Glutamatergic neuron (in vitro differentiated cells): ENCODE data around the gene TAPBP. TPM values are rescaled to one million over a fixed set of nuclear protein-coding genes. Genes with fewer than 3 reads are reported as not detected.
A peak's percentile ranks its signal among the peaks of the same experiment; 100 is the strongest.

ENCODE experiments used
- DNase-seq: peaks from one replicate; pipeline ENCODE4 v3.0.0; 2022
- H3K27ac Mint-ChIP-seq: one replicate; pipeline ENCODE4 v1.8.0; 2020; ENCODE audit warnings: mild to moderate bottlenecking, mixed read lengths, inconsistent platforms; ENCODE audit not compliant: unreplicated experiment
- H3K27me3 Mint-ChIP-seq: one replicate; pipeline ENCODE4 v1.8.0; 2020; ENCODE audit warnings: mild to moderate bottlenecking, moderate library complexity, mixed read lengths, inconsistent platforms; ENCODE audit not compliant: unreplicated experiment
- H3K36me3 Mint-ChIP-seq: one replicate; pipeline ENCODE4 v1.8.0; 2020; ENCODE audit warnings: mild to moderate bottlenecking, mixed read lengths, inconsistent platforms; ENCODE audit not compliant: unreplicated experiment
- H3K4me1 Mint-ChIP-seq: one replicate; pipeline ENCODE4 v1.8.0; 2020; ENCODE audit warnings: mild to moderate bottlenecking, low read depth, mixed read lengths, inconsistent platforms; ENCODE audit not compliant: unreplicated experiment
- H3K4me3 Mint-ChIP-seq: one replicate; pipeline ENCODE4 v1.8.0; 2020; ENCODE audit warnings: mild to moderate bottlenecking, mixed read lengths, inconsistent platforms; ENCODE audit not compliant: unreplicated experiment
- H3K9me3 Mint-ChIP-seq: one replicate; pipeline ENCODE4 v1.8.0; 2020; ENCODE audit warnings: mild to moderate bottlenecking, moderate library complexity, mixed read lengths, inconsistent platforms; ENCODE audit not compliant: unreplicated experiment
- total RNA-seq: library from RNA; stranded (reverse); fragmentation: NEBNext Ultra II Directional; extraction: Animal tissue kit (Norgen Biotek cat#: 25700); gene quantifications from one replicate; pipeline ENCODE4 v1.2.1, GENCODE V29; 2021; ENCODE audit not compliant: unreplicated experiment
- TF ChIP-seq, protein P1 (sequence below): fragments of 200-600 bp; sonication (generic); IDR thresholded peaks from one replicate; pipeline ENCODE4 v1.5.0; 2021; ENCODE audit not compliant: partially characterized antibody, unreplicated experiment

TAPBP gene
- total RNA-seq, 1 donor from 2014 or later, result 4.7 TPM

- Mint-ChIP-seq H3K4me3 (peak overlapping the region; percentile 91), H3K36me3 (no peaks in the 10 kb centered on the region), H3K4me1 (peaks cover 15% of the 10 kb centered on the region), H3K27ac (peak overlapping the region; percentile 6), H3K9me3 (no peaks in the 10 kb centered on the region), H3K27me3 (peaks cover 8% of the 10 kb centered on the region)
- no peak for DNase-seq
- TF ChIP-seq, protein P1, sequence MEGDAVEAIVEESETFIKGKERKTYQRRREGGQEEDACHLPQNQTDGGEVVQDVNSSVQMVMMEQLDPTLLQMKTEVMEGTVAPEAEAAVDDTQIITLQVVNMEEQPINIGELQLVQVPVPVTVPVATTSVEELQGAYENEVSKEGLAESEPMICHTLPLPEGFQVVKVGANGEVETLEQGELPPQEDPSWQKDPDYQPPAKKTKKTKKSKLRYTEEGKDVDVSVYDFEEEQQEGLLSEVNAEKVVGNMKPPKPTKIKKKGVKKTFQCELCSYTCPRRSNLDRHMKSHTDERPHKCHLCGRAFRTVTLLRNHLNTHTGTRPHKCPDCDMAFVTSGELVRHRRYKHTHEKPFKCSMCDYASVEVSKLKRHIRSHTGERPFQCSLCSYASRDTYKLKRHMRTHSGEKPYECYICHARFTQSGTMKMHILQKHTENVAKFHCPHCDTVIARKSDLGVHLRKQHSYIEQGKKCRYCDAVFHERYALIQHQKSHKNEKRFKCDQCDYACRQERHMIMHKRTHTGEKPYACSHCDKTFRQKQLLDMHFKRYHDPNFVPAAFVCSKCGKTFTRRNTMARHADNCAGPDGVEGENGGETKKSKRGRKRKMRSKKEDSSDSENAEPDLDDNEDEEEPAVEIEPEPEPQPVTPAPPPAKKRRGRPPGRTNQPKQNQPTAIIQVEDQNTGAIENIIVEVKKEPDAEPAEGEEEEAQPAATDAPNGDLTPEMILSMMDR, result no peak
Observed at GRCh38 chr6:33290459-33290858, 23.4 kb downstream of the TAPBP start.

- H3K9me3 Mint-ChIP-seq, result no peaks in the 10 kb centered on the region
- H3K4me3 Mint-ChIP-seq, result peak overlapping the region; percentile 91
- peaks cover 8% of the 10 kb centered on the region for H3K27me3 Mint-ChIP-seq
- H3K27ac Mint-ChIP-seq, result peak overlapping the region; percentile 6
- no peak for DNase-seq
- H3K4me1 Mint-ChIP-seq, result peaks cover 15% of the 10 kb centered on the region
- TF ChIP-seq, protein P1, result no peak
- H3K36me3 Mint-ChIP-seq, result no peaks in the 10 kb centered on the region
Observed at GRCh38 chr6:33289784-33290315, 24.0 kb downstream of the TAPBP start.

DNA sequence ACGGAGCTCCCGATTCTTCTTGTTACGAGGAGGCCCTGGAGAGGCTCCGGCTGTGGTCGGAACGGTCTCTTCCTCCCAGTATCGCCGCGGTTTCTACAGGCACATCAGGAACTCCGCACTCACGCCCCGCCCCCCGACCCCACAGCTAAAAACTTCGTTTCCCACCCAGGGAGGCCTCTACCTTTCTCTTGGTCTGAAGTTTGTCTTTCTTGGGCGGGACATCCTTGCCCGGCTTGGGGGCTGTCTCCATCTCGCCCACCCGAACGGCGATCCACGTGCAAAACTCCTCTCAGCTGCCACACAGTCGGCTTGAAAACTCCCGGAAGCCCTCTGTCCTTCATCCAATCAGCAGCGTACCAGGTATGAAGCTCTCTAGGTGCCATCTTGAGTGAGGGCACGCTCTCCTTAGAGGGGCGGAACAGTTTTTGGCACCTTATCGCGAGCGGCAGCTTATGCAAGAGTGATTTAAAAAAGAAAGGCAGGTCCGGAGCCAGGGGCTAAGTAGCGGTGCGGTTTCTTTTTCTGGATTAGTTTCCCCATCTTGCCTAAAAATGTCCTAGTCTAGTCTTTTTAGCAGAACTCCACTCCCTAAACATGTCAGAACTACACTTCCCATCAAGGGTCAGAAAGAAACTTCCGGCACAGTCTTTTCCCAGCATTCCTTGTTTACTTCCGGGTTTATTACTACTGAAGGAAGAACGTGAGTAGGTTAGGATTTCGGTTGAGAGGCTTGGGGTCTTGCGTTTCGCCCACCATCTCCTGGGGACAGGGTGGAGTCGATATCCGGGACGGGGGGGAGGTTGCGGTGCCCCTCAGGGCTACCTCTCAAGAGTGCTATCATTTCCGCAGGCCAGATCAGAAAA, 24.7 kb downstream of the TAPBP start, which contains the start of the genes PFDN6 and WDR46:
Gene PFDN6 (plus strand): TSS at position 681 of the 863 bp plus-strand sequence. CDS start 256 bp downstream, outside the sequence.
Gene WDR46 (minus strand): TSS at position 319 of the 863 bp plus-strand sequence. CDS start 69 bp downstream, at position 250.
- peak; percentile 65 for DNase-seq
- TF ChIP-seq, protein P1, result no peak
- no peaks in the 10 kb centered on the region for H3K36me3 Mint-ChIP-seq
- peaks cover 8% of the 10 kb centered on the region for H3K27me3 Mint-ChIP-seq
- H3K27ac Mint-ChIP-seq, result peak within 1 kb of the TSS; percentile 72
- peaks cover 15% of the 10 kb centered on the region for H3K4me1 Mint-ChIP-seq
- H3K9me3 Mint-ChIP-seq, result no peaks in the 10 kb centered on the region
- H3K4me3 Mint-ChIP-seq, result peak within 1 kb of the TSS; percentile 91

DNA sequence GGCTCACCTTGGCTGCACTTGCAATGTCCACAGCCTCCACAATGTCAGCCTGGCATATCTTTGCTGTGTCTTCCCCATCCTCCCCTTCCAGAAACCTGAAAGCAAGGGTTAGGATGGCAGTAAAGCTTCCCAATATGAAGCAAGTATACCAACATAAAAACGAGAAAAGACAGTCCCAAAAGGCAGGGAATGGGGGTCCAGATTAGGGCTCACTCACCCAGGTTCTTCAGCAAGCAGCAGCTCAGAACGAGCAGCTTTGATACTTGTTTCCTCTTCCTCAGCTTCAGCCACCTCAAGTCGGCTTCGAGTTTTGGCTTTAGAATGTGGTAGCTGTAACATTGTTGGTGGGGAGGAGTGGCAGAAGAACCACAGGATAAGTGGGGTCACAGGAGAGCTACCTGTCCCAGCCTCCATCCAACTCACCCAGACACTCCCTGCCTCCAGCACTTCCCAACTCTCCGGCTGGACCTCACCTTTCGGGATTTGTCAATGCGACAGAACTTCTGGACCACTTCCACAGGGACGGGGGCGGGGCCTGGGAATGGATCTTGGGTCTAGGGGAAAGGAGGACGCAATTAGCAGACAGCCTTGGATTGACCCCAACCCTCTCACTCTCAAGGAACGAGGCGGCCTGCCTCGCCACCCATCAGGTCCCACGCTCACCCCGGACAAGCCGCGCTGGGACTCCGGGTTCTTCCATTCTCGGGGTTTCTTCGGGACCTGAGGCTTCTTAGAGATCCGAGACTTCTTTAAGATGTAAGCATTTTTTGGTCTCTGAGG, 25.5 kb downstream of the TAPBP start:
- H3K4me3 Mint-ChIP-seq, result peak overlapping the region; percentile 91

More for the DNA sequence above, 25.5 kb downstream of the TAPBP start:
- H3K27ac Mint-ChIP-seq, result no peak overlapping the region
- TF ChIP-seq, protein P1, result no peak
- DNase-seq, result no peak
- H3K36me3 Mint-ChIP-seq, result no peaks in the 10 kb centered on the region
- peaks cover 15% of the 10 kb centered on the region for H3K4me1 Mint-ChIP-seq
- H3K27me3 Mint-ChIP-seq, result peaks cover 6% of the 10 kb centered on the region
- no peaks in the 10 kb centered on the region for H3K9me3 Mint-ChIP-seq
